Tibial nerve (tissue), 4 donors: ENCODE measurements around the gene BCL2. TPM values are rescaled to one million over a fixed set of nuclear protein-coding genes. Genes with fewer than 3 reads are reported as not detected.

ENCODE experiments used
- DNase-seq, 2 donors: peaks; one replicate each; pipeline ENCODE4 v3.0.0-alpha.2; 2019; ENCODE audit warnings: low spot score in 2 of 2
- H3K27ac ChIP-seq, 4 donors: fragments of 200-600 bp; sonication (generic) in 3 of 4; one replicate each; pipeline ENCODE4 v1.5.1; 2017 to 2019; ENCODE audit warnings: mild to moderate bottlenecking in 1 of 4
- H3K27me3 ChIP-seq, 2 donors: fragments of 200-600 bp; sonication (generic) in 1 of 2; one replicate each; pipeline versions ENCODE4 v1.5.1 to v1.6.0; 2017 to 2019
- H3K36me3 ChIP-seq, 3 donors: fragments of 200-600 bp; sonication (generic); one replicate each; pipeline ENCODE4 v1.5.1; 2018 to 2019
- H3K4me1 ChIP-seq, 4 donors: fragments of 200-600 bp; sonication (generic) in 3 of 4; one replicate each; pipeline ENCODE4 v1.5.1; 2017 to 2019
- H3K4me3 ChIP-seq, 4 donors: fragments of 200-600 bp; sonication (generic) in 3 of 4; one replicate each; pipeline ENCODE4 v1.5.1; 2017 to 2019; ENCODE audit warnings: mild to moderate bottlenecking in 1 of 4, moderate library complexity in 1 of 4
- H3K9me3 ChIP-seq, 4 donors: fragments of 200-600 bp; sonication (generic) in 3 of 4; one replicate each; pipeline ENCODE4 v1.5.1; 2017 to 2019
- EP300 ChIP-seq, 2 donors: sonication (generic); formaldehyde crosslinking; IDR thresholded peaks; one replicate each; pipeline ENCODE4 v1.6.1; 2017; ENCODE audit warnings: antibody characterized with exemption in 2 of 2, mild to moderate bottlenecking in 1 of 2
- POLR2A ChIP-seq, 2 donors: fragments of 450-650 bp; IDR thresholded peaks; one replicate each; pipeline ENCODE4 v1.6.1; 2017; ENCODE audit warnings: antibody characterized with exemption in 2 of 2, mild to moderate bottlenecking in 2 of 2, moderate library complexity in 2 of 2
- WGBS, 2 donors: methylation state at CpG; one replicate each; pipeline ENCODE4 v1.1.5; 2018; 5-methylcytosine and 5-hydroxymethylcytosine counted together
- total RNA-seq, 4 donors: library from RNA; depleted of rRNA; stranded (reverse); fragments of >200 nt; gene quantifications; one replicate each; pipeline ENCODE4 v1.1.0, GENCODE V29; 2016
- TF ChIP-seq, protein P1 (sequence below), 5 experiments: fragments of 200-600 bp in 3 of 5; fragments of 450-650 bp in 2 of 5; sonication (generic) in 3 of 5; IDR thresholded peaks; one replicate each; pipeline ENCODE4 v1.5.1; 2016 to 2019; ENCODE audit warnings: antibody characterized with exemption in 5 of 5, mild to moderate bottlenecking in 3 of 5, moderate library complexity in 2 of 5

Gene BCL2
- total RNA-seq, 4 donors from 2014 or later = 54.7 to 79.1 (median 67.0) TPM

DNA sequence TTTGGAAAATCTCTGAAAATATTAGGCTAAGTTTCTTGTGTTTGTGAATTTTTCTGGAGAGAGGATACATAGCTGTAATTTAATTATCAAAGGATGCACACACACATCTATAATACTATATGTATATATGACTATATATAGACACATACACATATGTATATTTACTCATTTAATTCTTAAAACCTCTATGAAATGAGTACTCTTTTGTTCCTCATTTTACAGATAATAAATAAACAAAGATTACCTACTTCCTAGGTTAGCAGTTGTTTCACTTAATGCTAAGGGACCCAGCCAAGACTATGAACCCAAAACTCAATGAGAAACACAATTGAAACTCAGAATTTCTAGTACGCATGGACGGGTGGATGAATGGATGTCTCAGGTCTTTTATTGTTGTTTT lies 145.6 kb downstream of the BCL2 start:
- TF ChIP-seq, protein P1, sequence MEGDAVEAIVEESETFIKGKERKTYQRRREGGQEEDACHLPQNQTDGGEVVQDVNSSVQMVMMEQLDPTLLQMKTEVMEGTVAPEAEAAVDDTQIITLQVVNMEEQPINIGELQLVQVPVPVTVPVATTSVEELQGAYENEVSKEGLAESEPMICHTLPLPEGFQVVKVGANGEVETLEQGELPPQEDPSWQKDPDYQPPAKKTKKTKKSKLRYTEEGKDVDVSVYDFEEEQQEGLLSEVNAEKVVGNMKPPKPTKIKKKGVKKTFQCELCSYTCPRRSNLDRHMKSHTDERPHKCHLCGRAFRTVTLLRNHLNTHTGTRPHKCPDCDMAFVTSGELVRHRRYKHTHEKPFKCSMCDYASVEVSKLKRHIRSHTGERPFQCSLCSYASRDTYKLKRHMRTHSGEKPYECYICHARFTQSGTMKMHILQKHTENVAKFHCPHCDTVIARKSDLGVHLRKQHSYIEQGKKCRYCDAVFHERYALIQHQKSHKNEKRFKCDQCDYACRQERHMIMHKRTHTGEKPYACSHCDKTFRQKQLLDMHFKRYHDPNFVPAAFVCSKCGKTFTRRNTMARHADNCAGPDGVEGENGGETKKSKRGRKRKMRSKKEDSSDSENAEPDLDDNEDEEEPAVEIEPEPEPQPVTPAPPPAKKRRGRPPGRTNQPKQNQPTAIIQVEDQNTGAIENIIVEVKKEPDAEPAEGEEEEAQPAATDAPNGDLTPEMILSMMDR (IDR thresholded peaks at IDR 0.05) = no peak
- TF ChIP-seq EP300 (IDR thresholded peaks at IDR 0.05) (no peak), POLR2A (IDR thresholded peaks at IDR 0.05) (no peak)
- Histone ChIP-seq H3K27ac (no peak overlapping the region), H3K9me3 (no peaks in the 10 kb centered on the region), H3K4me1 (peaks cover 0 to 51% (median 25%) of the 10 kb centered on the region in 4 donors), H3K27me3 (no peaks in the 10 kb centered on the region), H3K4me3 (no peak overlapping the region), H3K36me3 (peaks cover 0 to 3% (median 0%) of the 10 kb centered on the region in 3 donors)
- DNase-seq = no peak
- 92 to 93% methylated on average over 2 of the region's 2 CpGs for WGBS, 2 donors

- Histone ChIP-seq H3K27me3 (no peaks in the 10 kb centered on the region), H3K4me1 (peaks cover 0 to 13% (median 6%) of the 10 kb centered on the region in 4 donors), H3K9me3 (no peaks in the 10 kb centered on the region), H3K27ac (no peak overlapping the region), H3K36me3 (peaks cover 0 to 7% (median 0%) of the 10 kb centered on the region in 3 donors), H3K4me3 (no peak overlapping the region)
- TF ChIP-seq POLR2A (IDR thresholded peaks at IDR 0.05) = no peak
- TF ChIP-seq, protein P1 (IDR thresholded peaks at IDR 0.05) = no peak
- TF ChIP-seq EP300 (IDR thresholded peaks at IDR 0.05) = no peak
- 96 to 97% methylated on average over 5 of the region's 5 CpGs for WGBS, 2 donors
- no peak for DNase-seq
Observed at GRCh38 chr18:63169853-63170252, 149.7 kb downstream of the BCL2 start.

GRCh38 chr18:63168287-63168686 lies 151.3 kb downstream of the BCL2 start:
- Histone ChIP-seq H3K9me3 (no peaks in the 10 kb centered on the region), H3K27ac (no peak overlapping the region), H3K4me1 (peaks cover 0 to 14% (median 6%) of the 10 kb centered on the region in 4 donors), H3K27me3 (no peaks in the 10 kb centered on the region), H3K4me3 (no peak overlapping the region), H3K36me3 (peaks cover 0 to 7% (median 0%) of the 10 kb centered on the region in 3 donors)
- DNase-seq = no peak
- 79 to 81% methylated on average over 5 of the region's 5 CpGs for WGBS, 2 donors
- no peak for TF ChIP-seq EP300 (IDR thresholded peaks at IDR 0.05)
- no peak for TF ChIP-seq POLR2A (IDR thresholded peaks at IDR 0.05)
- TF ChIP-seq, protein P1 (IDR thresholded peaks at IDR 0.05) = no peak

DNA sequence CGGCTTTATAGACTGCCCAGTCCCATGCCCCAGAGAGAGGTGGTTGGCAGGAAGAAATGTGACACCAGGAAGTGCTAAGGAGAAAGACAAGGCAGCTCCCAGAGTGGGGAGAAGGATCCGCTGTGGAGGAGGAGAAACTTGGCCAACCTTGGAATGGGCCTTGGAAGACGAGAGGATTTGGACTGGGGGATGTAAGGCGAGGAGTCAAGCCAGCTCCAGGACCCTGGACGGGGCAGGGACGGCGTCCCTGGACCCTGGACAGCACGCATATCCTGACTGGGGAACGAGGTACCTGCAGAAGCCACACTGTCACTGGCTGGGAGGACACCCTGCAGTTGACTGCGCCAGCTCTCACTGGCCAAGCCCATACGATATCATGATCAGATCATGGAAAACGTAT lies 153.4 kb downstream of the BCL2 start:
- H3K27ac ChIP-seq = no peak overlapping the region
- TF ChIP-seq POLR2A (IDR thresholded peaks at IDR 0.05) = no peak
- TF ChIP-seq EP300 (IDR thresholded peaks at IDR 0.05) = no peak
- TF ChIP-seq, protein P1 (IDR thresholded peaks at IDR 0.05) = no peak
- peaks cover 0 to 4% (median 0%) of the 10 kb centered on the region in 3 donors for H3K36me3 ChIP-seq
- DNase-seq = no peak
- H3K4me1 ChIP-seq = peaks cover 0 to 28% (median 20%) of the 10 kb centered on the region in 4 donors
- WGBS, 2 donors = 89 to 93% methylated on average over 12 of the region's 12 CpGs
- H3K4me3 ChIP-seq = no peak overlapping the region
- H3K9me3 ChIP-seq = no peaks in the 10 kb centered on the region
- no peaks in the 10 kb centered on the region for H3K27me3 ChIP-seq

DNA sequence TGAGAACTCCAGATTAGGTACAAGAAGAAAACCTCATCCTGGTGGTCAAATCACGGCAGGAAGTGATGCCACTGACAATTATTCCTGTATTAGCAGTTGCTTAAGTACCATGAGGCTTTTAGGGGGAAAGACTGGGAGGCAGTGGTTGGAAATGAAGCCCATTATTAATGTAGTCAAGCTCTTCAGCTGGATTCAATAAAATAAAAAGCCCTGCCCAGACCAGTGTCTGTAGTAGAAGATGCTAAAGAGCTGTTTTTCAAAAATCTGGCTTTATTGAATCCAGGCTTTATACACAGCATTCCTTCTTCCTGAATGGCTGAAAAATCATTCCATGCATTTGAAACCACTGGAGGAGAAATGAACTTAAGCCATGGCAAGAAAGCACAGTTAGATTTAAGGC lies 155.2 kb downstream of the BCL2 start:
- TF ChIP-seq, protein P1 (IDR thresholded peaks at IDR 0.05) = no peak
- TF ChIP-seq EP300 (IDR thresholded peaks at IDR 0.05) (no peak), POLR2A (IDR thresholded peaks at IDR 0.05) (no peak)
- H3K4me3 ChIP-seq = no peak overlapping the region
- H3K27ac ChIP-seq = no peak overlapping the region
- WGBS, 2 donors = 88 to 92% methylated on average over 1 of the region's 1 CpG
- DNase-seq = no peak
- H3K4me1 ChIP-seq = peaks cover 0 to 42% (median 36%) of the 10 kb centered on the region in 4 donors
- H3K36me3 ChIP-seq = peaks cover 0 to 4% (median 0%) of the 10 kb centered on the region in 3 donors
- H3K27me3 ChIP-seq = no peaks in the 10 kb centered on the region
- no peaks in the 10 kb centered on the region for H3K9me3 ChIP-seq
